IPS-18c (cell line): Measurements from ENCODE around the gene DOCK11.
A peak's percentile ranks its signal among the peaks of the same experiment; 100 is the strongest.
"Not testable (repeated sequence)": the region's sequence is repeated elsewhere in the genome, so short reads cannot be mapped to it uniquely, and the experiment has no call there.

Source experiments
- H3K4me3 ChIP-seq: 2 replicates; pipeline ENCODE4 v1.7.0; 2013; ENCODE audit warnings: low read depth, mild to moderate bottlenecking, low read length, moderate library complexity; ENCODE audit not compliant: insufficient read depth
- H3K9me3 ChIP-seq: one replicate; pipeline ENCODE4 v1.6.1; 2013; ENCODE audit warnings: mild to moderate bottlenecking, low read length, moderate library complexity; ENCODE audit not compliant: control insufficient read depth, insufficient read depth

DOCK11 gene

GRCh38 chrX:118495061-118495921, at the start of gene DOCK11:
DOCK11 (plus strand) TSS chrX:118495815; CDS start chrX:118495972, 157 bp downstream.
- Histone ChIP-seq H3K4me3 (peak within 1 kb of the TSS; percentile 70), H3K9me3 (peaks cover 8% of the 10 kb centered on the region)

- no peaks in the 10 kb centered on the region for H3K9me3 ChIP-seq
- no peak overlapping the region for H3K4me3 ChIP-seq
These were observed 47.3 kb upstream of the DOCK11 start for GRCh38 chrX:118448273-118448783.

- Histone ChIP-seq H3K4me3 (no peak overlapping the region), H3K9me3 (no peaks in the 10 kb centered on the region)
These were observed 40.6 kb upstream of the DOCK11 start for GRCh38 chrX:118455013-118455412.

DNA sequence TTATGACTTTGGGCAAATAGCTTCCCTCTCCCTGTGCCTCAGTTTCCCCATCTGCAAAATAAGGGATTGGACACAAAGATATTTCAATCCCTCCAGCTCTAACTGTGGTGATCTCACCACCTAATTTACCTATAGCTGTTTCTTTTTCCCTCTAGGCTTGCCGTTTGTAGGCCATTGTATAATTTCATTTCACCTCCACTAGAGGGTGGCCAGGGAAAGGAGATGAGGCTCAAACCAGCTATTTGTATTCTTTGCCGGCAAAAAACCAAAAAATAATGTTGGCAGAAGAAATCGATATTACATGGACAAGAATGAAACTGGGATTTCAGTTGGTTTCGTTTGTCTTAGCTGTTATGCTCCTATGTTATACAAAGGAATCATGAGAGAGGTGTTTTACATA, 36.1 kb upstream of the DOCK11 start:
- Histone ChIP-seq H3K9me3 (no peaks in the 10 kb centered on the region), H3K4me3 (no peak overlapping the region)

DNA sequence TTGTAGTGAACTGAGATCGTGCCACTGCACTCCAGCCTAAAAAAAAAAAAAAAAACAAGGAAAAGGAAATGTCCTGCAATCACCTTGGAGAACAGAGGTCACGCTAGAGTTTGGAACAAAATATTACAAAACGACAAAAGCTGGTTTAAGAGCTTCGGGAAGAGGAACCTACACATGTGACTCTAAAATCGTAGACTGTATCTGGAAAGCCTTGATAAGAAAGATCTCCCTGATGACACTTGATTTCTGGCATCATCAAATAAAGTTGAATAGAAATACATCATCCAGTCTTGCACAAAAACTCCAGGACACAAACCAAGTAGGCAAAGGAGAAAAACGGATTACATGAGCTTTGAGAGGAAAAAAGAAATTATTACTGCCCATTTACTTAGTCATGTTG, 31.1 kb upstream of the DOCK11 start:
- Histone ChIP-seq H3K9me3 (peaks cover 2% of the 10 kb centered on the region), H3K4me3 (no peak overlapping the region)

GRCh38 chrX:118468122-118468521, 27.5 kb upstream of the DOCK11 start:
- H3K4me3 ChIP-seq: no peak overlapping the region
- H3K9me3 ChIP-seq: peaks cover 4% of the 10 kb centered on the region

DNA sequence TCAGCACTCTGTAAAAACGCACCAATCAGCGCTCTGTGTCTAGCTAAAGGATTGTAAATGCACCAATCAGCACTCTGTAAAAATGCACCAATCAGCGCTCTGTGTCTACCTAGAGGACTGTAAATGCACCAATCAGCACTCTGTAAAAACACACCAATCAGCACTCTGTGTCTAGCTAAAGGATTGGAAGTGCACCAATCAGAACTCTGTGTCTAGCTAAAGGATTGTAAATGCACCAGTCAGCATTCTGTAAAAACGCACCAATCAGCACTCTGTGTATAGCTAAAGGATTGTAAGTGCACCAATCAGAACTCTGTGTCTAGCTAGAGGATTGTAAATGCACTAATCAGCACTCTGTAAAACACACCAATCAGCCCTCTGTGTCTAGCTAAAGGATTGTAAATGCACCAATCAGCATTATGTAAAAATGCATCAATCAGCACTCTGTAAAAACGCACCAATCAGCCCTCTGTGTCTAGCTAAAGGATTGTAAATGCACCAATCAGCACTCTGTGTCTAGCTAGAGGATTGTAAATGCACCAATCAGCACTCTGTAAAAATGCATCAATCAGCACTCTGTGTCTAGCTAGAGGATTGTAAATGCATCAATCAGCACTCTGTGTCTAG, 24.8 kb upstream of the DOCK11 start:
- not testable (repeated sequence) for H3K4me3 ChIP-seq

DNA sequence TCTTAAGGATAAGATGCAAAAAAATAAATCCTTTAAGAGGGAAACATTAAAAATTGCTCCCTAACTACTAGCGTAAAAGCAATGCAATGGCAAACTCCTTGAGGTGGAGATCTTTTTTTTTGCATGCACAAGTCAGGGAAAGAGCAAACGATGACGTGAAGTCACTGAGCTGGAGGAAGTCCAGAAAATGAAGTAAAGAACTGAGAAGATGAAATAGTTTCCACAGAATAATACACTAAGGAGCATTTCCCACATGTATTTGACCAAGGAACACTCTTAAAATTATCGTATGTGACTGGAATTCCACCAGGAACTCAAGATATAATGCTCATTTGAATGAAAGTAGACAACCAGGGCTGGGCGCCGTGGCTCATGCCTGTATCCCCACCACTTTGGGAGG, 21.0 kb upstream of the DOCK11 start:
- Histone ChIP-seq H3K9me3 (peaks cover 2% of the 10 kb centered on the region), H3K4me3 (no peak overlapping the region)

More for the DNA sequence above, 24.8 kb upstream of the DOCK11 start:
- not testable (repeated sequence) for H3K9me3 ChIP-seq

- H3K4me3 ChIP-seq: no peak overlapping the region
- peaks cover 2% of the 10 kb centered on the region for H3K9me3 ChIP-seq
These were observed 19.7 kb upstream of the DOCK11 start for GRCh38 chrX:118475903-118476302.

DNA sequence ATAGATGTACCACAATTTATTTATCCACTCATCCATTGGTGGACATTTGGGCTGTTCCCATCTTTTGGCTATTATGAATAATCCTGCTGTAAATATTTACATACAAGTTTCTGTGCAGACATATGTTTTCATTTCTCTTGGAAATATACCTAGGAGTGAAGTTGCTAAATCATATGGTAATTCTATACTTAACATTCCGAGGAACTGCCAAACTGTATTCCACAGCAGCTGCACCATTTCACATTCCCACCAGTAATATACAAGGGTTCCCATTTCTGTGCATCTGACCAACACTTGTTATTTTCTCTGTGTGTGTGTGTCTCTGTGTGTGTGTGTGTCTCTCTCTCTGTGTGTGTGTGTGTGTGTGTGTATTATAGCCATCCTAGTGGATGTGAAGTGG, 15.4 kb upstream of the DOCK11 start:
- H3K4me3 ChIP-seq: no peak overlapping the region
- no peaks in the 10 kb centered on the region for H3K9me3 ChIP-seq

- H3K9me3 ChIP-seq, H3K4me3 ChIP-seq: not testable (repeated sequence)
These were observed 13.2 kb upstream of the DOCK11 start for GRCh38 chrX:118482384-118482783.

DNA sequence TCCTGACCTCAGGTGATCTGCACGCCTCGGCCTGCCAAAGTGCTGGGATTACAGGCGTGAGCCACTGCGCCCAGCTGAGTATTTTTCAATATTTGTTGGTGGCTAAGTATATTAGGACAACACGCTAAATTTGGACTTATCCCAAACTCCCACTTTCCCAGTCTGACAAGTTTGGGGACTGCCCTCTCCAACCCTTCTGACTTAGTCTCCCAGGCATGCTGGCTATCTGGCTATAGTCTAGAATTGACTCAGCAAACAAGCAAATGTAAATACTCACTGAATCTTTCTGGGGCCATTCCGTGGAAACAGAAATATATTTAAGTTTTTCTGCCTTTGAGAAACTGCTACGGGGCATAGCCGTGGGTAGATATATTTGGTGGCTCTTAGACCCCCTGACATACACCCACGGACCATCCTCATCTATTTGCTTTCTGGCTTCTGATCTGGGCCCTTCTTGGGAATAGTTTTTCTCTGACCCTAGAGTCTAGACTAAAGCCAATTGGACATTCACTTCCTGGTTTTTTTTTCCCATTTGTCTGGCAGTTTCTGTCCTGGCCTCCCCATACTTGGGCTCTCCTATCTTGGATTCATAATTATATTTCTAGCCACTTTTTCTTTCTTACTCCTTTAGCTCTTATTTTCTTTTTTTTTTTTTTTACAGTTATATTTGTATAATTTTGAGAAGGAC, 11.3 kb upstream of the DOCK11 start:
- no peaks in the 10 kb centered on the region for H3K9me3 ChIP-seq
- H3K4me3 ChIP-seq: no peak overlapping the region

DNA sequence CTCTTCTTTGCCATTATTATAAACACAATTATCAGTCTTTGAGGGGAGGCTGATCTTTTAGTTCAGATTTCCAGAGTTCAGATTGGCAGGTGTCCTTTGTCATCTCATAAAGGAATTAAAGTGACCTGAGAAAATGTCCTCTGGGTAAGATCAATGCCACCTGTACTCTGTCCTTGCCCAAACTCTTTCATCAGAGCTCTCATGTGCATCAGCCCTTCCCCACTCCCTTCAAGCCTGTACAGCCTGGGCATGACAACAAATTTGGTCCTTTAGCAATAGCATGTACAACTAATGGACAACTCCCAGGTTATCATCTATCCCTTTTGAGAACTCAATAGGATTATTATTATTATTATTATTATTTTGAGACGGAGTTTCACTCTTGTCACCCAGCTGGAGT, 8.9 kb upstream of the DOCK11 start:
- H3K4me3 ChIP-seq, H3K9me3 ChIP-seq: not testable (repeated sequence)

DNA sequence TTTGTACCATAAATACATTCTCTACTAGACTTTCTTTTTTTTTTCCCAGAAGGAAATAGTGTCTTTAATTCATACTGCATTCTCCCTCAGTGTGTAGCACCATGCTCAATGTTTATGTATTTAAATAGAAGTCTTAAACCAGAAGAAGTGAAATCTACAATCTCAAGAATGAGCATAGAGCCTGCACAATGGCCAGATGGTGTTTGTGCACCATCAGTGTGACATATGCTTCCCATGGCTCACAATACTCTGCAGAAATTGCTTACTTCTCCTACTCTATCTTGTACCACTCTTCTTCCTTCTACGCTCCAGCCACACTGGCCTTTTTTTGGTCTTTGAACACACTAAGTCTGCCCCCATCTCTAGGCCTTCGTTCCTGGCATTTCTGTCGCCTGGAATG, 2.6 kb upstream of the DOCK11 start:
- peaks cover 8% of the 10 kb centered on the region for H3K9me3 ChIP-seq
- no peak overlapping the region for H3K4me3 ChIP-seq

DNA sequence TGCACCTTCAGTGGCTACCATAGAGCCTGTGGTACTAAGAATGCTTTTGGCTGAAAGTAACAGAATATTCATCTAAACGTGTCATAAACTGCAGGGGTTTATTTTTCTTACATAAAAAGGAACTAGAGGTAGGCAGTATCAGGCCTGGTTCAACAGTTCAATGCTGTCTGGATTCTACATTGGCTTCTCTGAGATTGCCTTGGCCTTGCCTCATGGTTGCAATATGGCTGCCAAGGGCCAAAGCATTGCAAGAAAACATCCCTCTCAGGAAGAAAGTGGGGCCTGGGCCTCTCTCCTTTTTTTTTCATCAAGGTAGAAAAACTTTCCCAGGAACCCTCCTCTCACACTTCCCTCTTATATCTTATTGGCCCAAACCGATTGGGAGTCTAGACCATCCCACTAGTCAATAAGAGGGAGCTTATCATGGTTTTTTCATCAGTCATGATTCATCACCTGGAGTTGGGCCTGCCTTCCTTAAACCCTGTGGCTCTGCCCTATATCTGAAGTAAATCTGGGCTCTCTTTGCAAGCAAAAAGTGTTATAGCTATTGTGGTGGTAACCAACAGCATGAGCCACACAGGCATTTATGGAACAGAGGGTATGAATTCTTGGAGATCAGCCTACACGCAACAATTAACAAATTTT, 1.8 kb upstream of the DOCK11 start:
- H3K9me3 ChIP-seq: peaks cover 8% of the 10 kb centered on the region
- no peak overlapping the region for H3K4me3 ChIP-seq

GRCh38 chrX:118495958-118496762, 545 bp downstream of the DOCK11 start:
- peak overlapping the region; percentile 70 for H3K4me3 ChIP-seq
- H3K9me3 ChIP-seq: peaks cover 8% of the 10 kb centered on the region

DNA sequence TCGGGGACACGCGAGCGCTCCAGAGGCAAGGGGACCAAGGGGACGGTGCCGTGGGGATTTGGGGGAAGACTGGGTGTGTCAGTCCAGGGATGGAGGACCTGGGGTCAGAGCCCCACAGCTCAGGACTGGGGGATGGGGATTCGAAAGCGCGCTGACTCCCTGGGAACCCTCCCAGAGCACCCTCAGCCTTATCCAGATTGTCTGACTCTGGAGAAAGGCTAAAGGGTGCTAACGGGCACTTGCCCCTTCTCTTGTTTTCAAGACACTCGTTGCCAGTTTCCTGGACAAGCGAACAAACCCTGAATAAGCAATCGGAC, 1.1 kb downstream of the DOCK11 start:
- H3K9me3 ChIP-seq: peaks cover 8% of the 10 kb centered on the region

More for the DNA sequence above, 1.1 kb downstream of the DOCK11 start:
- peak overlapping the region; percentile 70 for H3K4me3 ChIP-seq
